ENCODE measurements around the gene S100A5.

- TF ChIP-seq CTCF (IDR thresholded peaks at IDR 0.05) (no peak), POLR2A (IDR thresholded peaks at IDR 0.05) (no peak), POLR2AphosphoS5 (IDR thresholded peaks at IDR 0.05) (no peak)
Observed at GRCh38 chr1:153526132-153526543, 14.6 kb downstream of the S100A5 start.

All from gastroesophageal sphincter (tissue), 3 donors.